IMR-90 (cell line): ENCODE measurements around the gene KCNAB1. TPM values are rescaled to one million over a fixed set of nuclear protein-coding genes. Genes with fewer than 3 reads are reported as not detected.

Experiments
- ATAC-seq: fragments of 200-7000 bp; cut with Tn5 transposase; 2 replicates; pipeline ENCODE4 v1.9.1; 2020; ENCODE audit warnings: low read depth, mild to moderate bottlenecking, moderate library complexity
- BruUV-seq: library from RNA; stranded (reverse); fragments of 400-500 nt; replicated peaks from 2 replicates; lab custom pipeline; 2021; lab: Mats Ljungman, UMichigan
- CTCF ChIA-PET: fragments of 300-600 bp; formaldehyde crosslinking; extraction: SDS; loops from one replicate; lab custom pipeline; 2021; ENCODE audit warnings: antibody characterized with exemption; lab: Yijun Ruan, JAX
- POLR2A ChIA-PET: fragments of 300-600 bp; sonication (Branson Sonifier 250); formaldehyde crosslinking; loops from one replicate; lab custom pipeline; 2022; ENCODE audit warnings: antibody characterized with exemption; ENCODE audit not compliant: unreplicated experiment; lab: Charles Lee
- DNase-seq: peaks from one replicate; pipeline ENCODE4 v3.0.0; 2013
- H2AFZ ChIP-seq: replicated peaks from 2 replicates; pipeline ENCODE3; 2013; ENCODE audit warnings: low read length, mild to moderate bottlenecking; ENCODE audit not compliant: poor library complexity
- H2AK5ac ChIP-seq: 2 replicates; pipeline ENCODE4 v1.6.1; 2013; ENCODE audit warnings: low read depth, low read length, inconsistent platforms
- H2AK9ac ChIP-seq: replicated peaks from 2 replicates; pipeline ENCODE3; 2013; ENCODE audit warnings: mild to moderate bottlenecking, low read depth, low read length, moderate library complexity; ENCODE audit not compliant: poor library complexity
- H2BK120ac ChIP-seq: 2 replicates; pipeline ENCODE4 v1.6.1; 2013; ENCODE audit warnings: low read depth, low read length, inconsistent platforms
- H2BK15ac ChIP-seq: 3 replicates; pipeline ENCODE4 v1.6.1; 2013; ENCODE audit warnings: low read depth, low read length, inconsistent platforms
- H2BK20ac ChIP-seq: 2 replicates; pipeline ENCODE4 v1.6.1; 2013; ENCODE audit warnings: low read depth, mild to moderate bottlenecking, inconsistent platforms, low read length, moderate library complexity
- H2BK5ac ChIP-seq: 2 replicates; pipeline ENCODE4 v1.6.1; 2013; ENCODE audit warnings: mild to moderate bottlenecking, low read depth, low read length, inconsistent platforms; ENCODE audit not compliant: poor library complexity, severe bottlenecking
- H3K14ac ChIP-seq: replicated peaks from 2 replicates; pipeline ENCODE4 v1.6.1; 2013; ENCODE audit warnings: low read depth, low read length, inconsistent platforms
- H3K18ac ChIP-seq: 2 replicates; pipeline ENCODE4 v1.6.1; 2013; ENCODE audit warnings: low read depth, low read length, control low read depth
- H3K23ac ChIP-seq: 2 replicates; pipeline ENCODE4 v1.6.1; 2013; ENCODE audit warnings: low read depth, low read length, inconsistent platforms
- H3K27ac ChIP-seq: 2 replicates; pipeline ENCODE4 v1.5.1; 2013; ENCODE audit warnings: mild to moderate bottlenecking, control low read depth, low read length; ENCODE audit not compliant: insufficient read depth
- H3K27me3 ChIP-seq: 2 replicates; pipeline ENCODE4 v1.6.1; 2013; ENCODE audit warnings: low read length; ENCODE audit not compliant: control insufficient read depth, insufficient read depth
- H3K36me3 ChIP-seq: 2 replicates; pipeline ENCODE4 v1.6.1; 2013; ENCODE audit warnings: low read length, mixed read lengths; ENCODE audit not compliant: control insufficient read depth, insufficient read depth
- H3K4ac ChIP-seq: 2 replicates; pipeline ENCODE4 v1.6.1; 2013; ENCODE audit warnings: low read depth, low read length, inconsistent platforms
- H3K4me1 ChIP-seq: 2 replicates; pipeline ENCODE4 v1.6.1; 2013; ENCODE audit warnings: low read length, mixed read lengths; ENCODE audit not compliant: control insufficient read depth, insufficient read depth
- H3K4me2 ChIP-seq: 2 replicates; pipeline ENCODE4 v1.6.1; 2013; ENCODE audit warnings: low read depth, mild to moderate bottlenecking, control low read depth, low read length, moderate library complexity
- H3K4me3 ChIP-seq: 2 replicates; pipeline ENCODE4 v1.5.1; 2013; ENCODE audit warnings: low read depth, mild to moderate bottlenecking, control low read depth, low read length, moderate library complexity; ENCODE audit not compliant: insufficient read depth
- H3K56ac ChIP-seq: 2 replicates; pipeline ENCODE4 v1.6.1; 2013; ENCODE audit warnings: low read length, inconsistent platforms; ENCODE audit not compliant: insufficient read depth; ENCODE audit errors: extremely low read depth
- H3K79me1 ChIP-seq, 2 experiments: 2 replicates each; pipeline ENCODE4 v1.6.1; 2013; ENCODE audit warnings: low read length in 2 of 2, inconsistent platforms in 1 of 2, low read depth in 1 of 2
- H3K9ac ChIP-seq: 2 replicates; pipeline ENCODE4 v1.6.1; 2013; ENCODE audit warnings: low read depth, low read length, control low read depth
- H3K9me1 ChIP-seq: 2 replicates; pipeline ENCODE4 v1.6.1; 2013; ENCODE audit warnings: low read length, inconsistent platforms; ENCODE audit not compliant: insufficient read depth
- H3K9me3 ChIP-seq: 2 replicates; pipeline ENCODE4 v1.6.1; 2013; ENCODE audit warnings: low read length; ENCODE audit not compliant: control insufficient read depth, insufficient read depth
- H4K20me1 ChIP-seq: 2 replicates; pipeline ENCODE4 v1.6.1; 2013; ENCODE audit warnings: low read length, inconsistent platforms; ENCODE audit not compliant: insufficient read depth
- H4K5ac ChIP-seq: 2 replicates; pipeline ENCODE4 v1.6.1; 2013; ENCODE audit warnings: mild to moderate bottlenecking, low read depth, low read length, control low read depth
- H4K8ac ChIP-seq, 2 experiments: 2 replicates each; pipeline ENCODE4 v1.6.1; 2013; ENCODE audit warnings: low read depth in 2 of 2, low read length in 2 of 2, control low read depth in 1 of 2, inconsistent platforms in 1 of 2
- H4K91ac ChIP-seq: 2 replicates; pipeline ENCODE4 v1.6.1; 2013; ENCODE audit warnings: low read depth, low read length, inconsistent platforms; ENCODE audit not compliant: insufficient read depth
- BHLHE40 ChIP-seq: fragments of 150-350 bp; IDR thresholded peaks from 2 replicates; pipeline ENCODE4 v1.6.1; 2016; ENCODE audit warnings: mild to moderate bottlenecking, low read depth, low read length
- CEBPB ChIP-seq: IDR thresholded peaks from 2 replicates; pipeline ENCODE4 v1.6.1; 2012; ENCODE audit warnings: low read depth, low read length, improper control_type of control experiment
- CHD1 ChIP-seq: IDR thresholded peaks from 2 replicates; pipeline ENCODE4 v1.6.1; 2012; ENCODE audit warnings: low read depth, low read length, improper control_type of control experiment
- FOS ChIP-seq: fragments of 150-350 bp; IDR thresholded peaks from 2 replicates; pipeline ENCODE4 v1.6.1; 2016; ENCODE audit warnings: low read depth, low read length
- MAFK ChIP-seq: IDR thresholded peaks from 2 replicates; pipeline ENCODE4 v1.6.1; 2012; ENCODE audit warnings: low read depth, low read length, improper control_type of control experiment
- MAZ ChIP-seq: IDR thresholded peaks from 2 replicates; pipeline ENCODE4 v1.6.1; 2012; ENCODE audit warnings: low read depth, mild to moderate bottlenecking, low read length, improper control_type of control experiment, moderate library complexity, borderline replicate concordance
- MXI1 ChIP-seq: IDR thresholded peaks from 2 replicates; pipeline ENCODE4 v1.6.1; 2012; ENCODE audit warnings: low read depth, mild to moderate bottlenecking, low read length, moderate library complexity, borderline replicate concordance
- NFE2L2 ChIP-seq: fragments of 150-350 bp; IDR thresholded peaks from 2 replicates; pipeline ENCODE4 v1.6.1; 2016; ENCODE audit warnings: low read depth, mild to moderate bottlenecking, low read length
- POLR2A ChIP-seq: IDR thresholded peaks from 2 replicates; pipeline ENCODE4 v1.6.1; 2012; ENCODE audit warnings: mild to moderate bottlenecking, low read depth, low read length
- RCOR1 ChIP-seq: IDR thresholded peaks from 2 replicates; pipeline ENCODE4 v1.6.1; 2012; ENCODE audit warnings: mild to moderate bottlenecking, low read length, improper control_type of control experiment; ENCODE audit not compliant: insufficient replicate concordance
- RFX5 ChIP-seq: IDR thresholded peaks from 2 replicates; pipeline ENCODE4 v1.8.0; 2012; ENCODE audit warnings: low read depth, mild to moderate bottlenecking, low read length, moderate library complexity
- SMC3 ChIP-seq: fragments of 150-350 bp; IDR thresholded peaks from 2 replicates; pipeline ENCODE4 v1.6.1; 2016; ENCODE audit warnings: low read depth, mild to moderate bottlenecking, antibody characterized with exemption, low read length, moderate library complexity
- WGBS, 2 experiments: methylation state at CpG; one replicate each; pipeline versions ENCODE4 v1.1.5 to v1.1.7; 2013; ENCODE audit warnings: missing lambda C conversion rate in 2 of 2; ENCODE audit not compliant: insufficient read length in 1 of 2; ENCODE audit errors: extremely low coverage in 2 of 2; 5-methylcytosine and 5-hydroxymethylcytosine counted together
- dilution Hi-C: fragments of 300-500 bp; cut with HindIII; formaldehyde crosslinking; loops from one replicate; pipeline ENCODE4 v1.14.3; 2018; ENCODE audit warnings: low sequenced_read_pairs; ENCODE audit not compliant: unreplicated experiment
- in situ Hi-C: fragments of 300-500 bp; cut with MboI; formaldehyde crosslinking; loops from 3 replicates; pipeline ENCODE4 v1.14.3; 2019; ENCODE audit warnings: low sequenced_read_pairs, inconsistent platforms, mixed read lengths
- intact Hi-C: fragments of 100-400 bp; cut with micrococcal nuclease; formaldehyde crosslinking; loops from 2 replicates; pipeline ENCODE4 v1.10.0; 2022
- polyA plus RNA-seq, 3 experiments: library from polyadenylated mRNA; depleted of rRNA; stranded (reverse); fragments of >200 nt; gene quantifications; 2 replicates each; pipeline ENCODE4 v1.2.3, GENCODE V29; 2012; ENCODE audit warnings: low replicate concordance in 1 of 3
- total RNA-seq: library from RNA; depleted of rRNA; stranded (reverse); fragments of >200 nt; gene quantifications from 2 replicates; pipeline ENCODE4 v1.2.3, GENCODE V29; 2012
- TF ChIP-seq, protein P1 (sequence below): fragments of 150-350 bp; IDR thresholded peaks from 2 replicates; pipeline ENCODE4 v1.6.1; 2017; ENCODE audit warnings: mild to moderate bottlenecking, antibody characterized with exemption, low read length, low read depth
- TF ChIP-seq, protein P2 (sequence below): conservative IDR thresholded peaks from 2 replicates; pipeline ENCODE4 v1.5.1; 2012; ENCODE audit warnings: mild to moderate bottlenecking, low read depth, low read length, improper control_type of control experiment
- TF ChIP-seq, protein P3 (sequence below): fragments of 150-350 bp; IDR thresholded peaks from 2 replicates; pipeline ENCODE4 v1.6.1; 2016; ENCODE audit warnings: low read depth, mild to moderate bottlenecking, low read length, moderate library complexity, borderline replicate concordance

Gene KCNAB1
- total and polyA plus RNA-seq, 2 of the 4 experiments (the other 2 are of a cell fraction): under 0.01 to 0.07 TPM

DNA sequence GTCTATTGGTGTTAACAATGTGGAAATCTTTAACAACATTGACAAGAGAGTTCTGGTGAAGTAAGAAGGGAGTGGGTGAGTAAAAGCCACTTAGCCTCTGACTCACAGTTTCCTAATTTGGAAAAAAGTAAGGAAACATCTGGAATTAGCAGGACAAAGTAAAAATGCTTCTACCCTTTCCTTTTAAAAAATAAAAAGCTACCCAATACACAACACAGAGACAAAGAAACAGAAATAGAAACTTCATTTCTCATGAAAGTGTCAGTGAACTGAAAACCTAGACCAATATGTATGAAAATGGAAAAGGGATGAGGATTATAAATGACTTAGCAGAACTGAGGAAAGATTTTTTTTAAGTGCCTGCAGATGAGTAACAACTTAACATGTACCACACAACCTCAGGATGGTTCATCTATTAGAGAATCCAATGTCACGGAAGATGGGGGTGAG is 369.1 kb downstream of the KCNAB1 start:
- Histone ChIP-seq H3K9me3 (no peaks in the 10 kb centered on the region), H3K4me1 (peaks cover 3% of the 10 kb centered on the region; the same call in 1 of the 2 replicates), H4K91ac (no peak overlapping the region), H2BK15ac (peak overlapping the region; percentile 43; the same call in 1 of the 3 replicates), H2BK120ac (peak overlapping the region; percentile 61), H3K14ac (no peak overlapping the region; the same call in 1 of the 2 replicates), H3K56ac (no peak overlapping the region), H3K4ac (no peak overlapping the region; the same call in 1 of the 2 replicates), H3K23ac (no peak overlapping the region), H3K9me1 (0 out of 2 replicates have a peak, but pooled peaks cover 3% of the 10 kb centered on the region), H3K36me3 (no peaks in the 10 kb centered on the region), H2AK9ac (no peak overlapping the region), H2BK5ac (peak overlapping the region; percentile 45), H3K4me2 (no peak overlapping the region), H2BK20ac (0 out of 2 replicates have a peak overlapping the region, but pooled peaks have one; percentile 11), H4K8ac (no peak overlapping the region), H2AK5ac (no peak overlapping the region), H2AFZ (no peak overlapping the region), H3K79me1 (no peaks in the 10 kb centered on the region), H3K9ac (no peak overlapping the region), H3K4me3 (no peak overlapping the region), H3K18ac (peak overlapping the region; percentile 64; the same call in 1 of the 2 replicates), H3K27me3 (no peaks in the 10 kb centered on the region), H4K20me1 (no peaks in the 10 kb centered on the region), H3K27ac (no peak overlapping the region), H4K5ac (no peak overlapping the region; the same call in 1 of the 2 replicates)
- TF ChIP-seq CEBPB: no peak
- TF ChIP-seq POLR2A: no peak
- TF ChIP-seq, protein P1, sequence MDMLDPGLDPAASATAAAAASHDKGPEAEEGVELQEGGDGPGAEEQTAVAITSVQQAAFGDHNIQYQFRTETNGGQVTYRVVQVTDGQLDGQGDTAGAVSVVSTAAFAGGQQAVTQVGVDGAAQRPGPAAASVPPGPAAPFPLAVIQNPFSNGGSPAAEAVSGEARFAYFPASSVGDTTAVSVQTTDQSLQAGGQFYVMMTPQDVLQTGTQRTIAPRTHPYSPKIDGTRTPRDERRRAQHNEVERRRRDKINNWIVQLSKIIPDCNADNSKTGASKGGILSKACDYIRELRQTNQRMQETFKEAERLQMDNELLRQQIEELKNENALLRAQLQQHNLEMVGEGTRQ: no peak
- TF ChIP-seq BHLHE40: no peak
- TF ChIP-seq SMC3: no peak
- no peak for TF ChIP-seq RFX5
- TF ChIP-seq, protein P2, sequence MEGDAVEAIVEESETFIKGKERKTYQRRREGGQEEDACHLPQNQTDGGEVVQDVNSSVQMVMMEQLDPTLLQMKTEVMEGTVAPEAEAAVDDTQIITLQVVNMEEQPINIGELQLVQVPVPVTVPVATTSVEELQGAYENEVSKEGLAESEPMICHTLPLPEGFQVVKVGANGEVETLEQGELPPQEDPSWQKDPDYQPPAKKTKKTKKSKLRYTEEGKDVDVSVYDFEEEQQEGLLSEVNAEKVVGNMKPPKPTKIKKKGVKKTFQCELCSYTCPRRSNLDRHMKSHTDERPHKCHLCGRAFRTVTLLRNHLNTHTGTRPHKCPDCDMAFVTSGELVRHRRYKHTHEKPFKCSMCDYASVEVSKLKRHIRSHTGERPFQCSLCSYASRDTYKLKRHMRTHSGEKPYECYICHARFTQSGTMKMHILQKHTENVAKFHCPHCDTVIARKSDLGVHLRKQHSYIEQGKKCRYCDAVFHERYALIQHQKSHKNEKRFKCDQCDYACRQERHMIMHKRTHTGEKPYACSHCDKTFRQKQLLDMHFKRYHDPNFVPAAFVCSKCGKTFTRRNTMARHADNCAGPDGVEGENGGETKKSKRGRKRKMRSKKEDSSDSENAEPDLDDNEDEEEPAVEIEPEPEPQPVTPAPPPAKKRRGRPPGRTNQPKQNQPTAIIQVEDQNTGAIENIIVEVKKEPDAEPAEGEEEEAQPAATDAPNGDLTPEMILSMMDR: no peak
- no peak for TF ChIP-seq MXI1
- TF ChIP-seq MAZ: no peak
- no peak for TF ChIP-seq FOS
- no peak for TF ChIP-seq CHD1
- TF ChIP-seq, protein P3, sequence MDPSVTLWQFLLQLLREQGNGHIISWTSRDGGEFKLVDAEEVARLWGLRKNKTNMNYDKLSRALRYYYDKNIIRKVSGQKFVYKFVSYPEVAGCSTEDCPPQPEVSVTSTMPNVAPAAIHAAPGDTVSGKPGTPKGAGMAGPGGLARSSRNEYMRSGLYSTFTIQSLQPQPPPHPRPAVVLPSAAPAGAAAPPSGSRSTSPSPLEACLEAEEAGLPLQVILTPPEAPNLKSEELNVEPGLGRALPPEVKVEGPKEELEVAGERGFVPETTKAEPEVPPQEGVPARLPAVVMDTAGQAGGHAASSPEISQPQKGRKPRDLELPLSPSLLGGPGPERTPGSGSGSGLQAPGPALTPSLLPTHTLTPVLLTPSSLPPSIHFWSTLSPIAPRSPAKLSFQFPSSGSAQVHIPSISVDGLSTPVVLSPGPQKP: no peak
- no peak; the same call in 1 of the 2 replicates for TF ChIP-seq MAFK
- TF ChIP-seq RCOR1: no peak
- TF ChIP-seq NFE2L2: no peak
- ChIA-PET CTCF (interaction anchor here (0.8 to 0.9 kb wide), 2 partner anchors 20 to 39 kb away, joined by 3 read pairs; no protein-coding TSS in a partner anchor), POLR2A (no interaction called here)
- intact Hi-C loops (no loop called here), in situ Hi-C loops (no loop called here), dilution Hi-C loops (no loop called here)
- peak; percentile 20 for DNase-seq
- no CpG with 5 or more reads among the region's 1 CpG for WGBS, 2 experiments
- no TSS peak for BruUV-seq
- ATAC-seq: peak; percentile 24; the same call in 1 of the 2 replicates
